IPS-NIHi7 (cell line): Measurements from ENCODE around the gene IRS2.
"Not testable (repeated sequence)": the region's sequence is repeated elsewhere in the genome, so short reads cannot be mapped to it uniquely, and the experiment has no call there.

Source experiments
- DNase-seq: peaks from one replicate; pipeline ENCODE4 v3.0.0; 2012; ENCODE audit warnings: mixed read lengths; ENCODE audit errors: extremely low spot score

Gene IRS2

GRCh38 chr13:109755997-109756396, 30.4 kb downstream of the IRS2 start:
- DNase-seq: no peak

DNA sequence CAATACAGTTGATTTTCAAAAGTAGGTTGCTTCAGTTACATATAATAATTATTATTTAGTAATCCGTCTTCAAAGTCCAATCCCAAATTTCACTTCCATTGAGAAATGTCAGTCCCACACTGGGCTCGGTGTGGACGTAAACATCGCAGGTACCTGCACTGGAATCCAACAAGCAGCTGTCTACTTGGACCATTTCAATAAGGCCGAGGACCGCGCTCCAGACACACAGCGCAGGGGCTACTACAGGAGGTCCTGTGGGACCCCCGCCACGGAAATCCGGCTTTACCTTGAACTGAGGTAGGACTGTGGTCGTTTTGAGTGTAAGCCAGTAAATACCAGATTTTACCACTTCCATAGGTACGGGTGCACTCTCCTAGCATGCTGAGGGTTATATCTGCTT, 30.8 kb downstream of the IRS2 start:
- DNase-seq: no peak

- DNase-seq: no peak
These were observed 34.9 kb downstream of the IRS2 start for GRCh38 chr13:109751477-109751876.

GRCh38 chr13:109750221-109750775, 36.1 kb downstream of the IRS2 start:
- no peak for DNase-seq

DNA sequence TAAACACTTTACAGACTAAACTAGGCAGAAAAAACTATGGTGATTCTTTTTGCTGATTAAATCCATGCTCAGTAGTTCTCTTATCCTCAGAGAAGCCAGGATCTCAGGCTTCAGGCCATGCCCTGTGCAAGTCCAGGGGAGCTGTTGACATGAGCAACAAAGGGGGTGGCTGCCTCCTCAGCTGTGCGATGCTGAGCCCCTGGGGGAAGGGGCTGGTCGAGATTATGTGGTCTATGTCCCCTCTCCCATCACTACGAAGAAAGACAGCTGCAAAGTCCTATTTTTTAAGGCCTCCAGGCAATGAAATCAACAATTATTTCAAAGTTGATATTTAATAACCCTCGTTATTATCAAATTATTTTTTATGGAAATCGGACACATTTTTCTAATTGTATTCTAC, 37.0 kb downstream of the IRS2 start:
- DNase-seq: no peak

GRCh38 chr13:109748677-109749076, 37.7 kb downstream of the IRS2 start:
- DNase-seq: no peak

- no peak for DNase-seq
These were observed 38.9 kb downstream of the IRS2 start for GRCh38 chr13:109747524-109747923.

- no peak for DNase-seq
These were observed 40.0 kb downstream of the IRS2 start for GRCh38 chr13:109746364-109746763.

DNA sequence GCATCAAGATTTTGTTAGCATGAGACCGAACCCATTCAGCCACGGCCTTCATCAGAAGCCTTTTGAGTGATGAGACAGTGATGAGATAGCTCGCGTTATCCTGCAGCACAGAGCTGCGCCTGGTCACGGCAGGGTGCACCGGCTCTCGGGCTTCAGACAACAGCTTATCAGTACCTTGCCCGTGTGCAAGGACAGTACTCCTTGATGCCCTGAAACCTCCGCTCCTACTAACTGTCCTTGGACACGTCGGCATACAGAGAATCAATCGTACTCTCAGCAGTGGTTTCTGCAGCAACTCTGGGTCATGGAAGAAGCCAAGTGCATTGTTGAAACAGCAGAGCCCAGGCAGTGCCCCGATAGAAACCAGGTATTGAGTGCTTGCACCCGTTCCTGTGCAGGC, 40.7 kb downstream of the IRS2 start:
- DNase-seq: no peak

DNA sequence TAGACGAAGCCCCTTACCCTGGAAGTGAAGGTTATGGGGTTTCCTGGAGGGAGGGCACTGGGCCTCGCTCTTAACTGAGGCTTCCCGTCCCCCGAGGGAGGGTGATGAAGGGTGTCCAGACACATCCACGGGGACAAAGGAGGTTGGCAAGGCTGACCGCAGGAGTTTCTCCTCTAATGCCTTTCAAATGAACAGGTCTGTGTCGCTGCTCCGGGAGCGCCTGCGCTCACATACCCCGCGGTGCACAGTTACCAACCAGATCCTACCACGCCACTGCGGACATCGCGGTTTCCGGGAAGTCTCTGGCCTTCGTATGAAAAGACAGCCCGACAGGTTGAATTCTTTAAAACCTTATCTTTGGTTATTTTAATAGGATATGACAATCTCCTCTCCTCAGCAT, 41.3 kb downstream of the IRS2 start:
- DNase-seq: no peak

DNA sequence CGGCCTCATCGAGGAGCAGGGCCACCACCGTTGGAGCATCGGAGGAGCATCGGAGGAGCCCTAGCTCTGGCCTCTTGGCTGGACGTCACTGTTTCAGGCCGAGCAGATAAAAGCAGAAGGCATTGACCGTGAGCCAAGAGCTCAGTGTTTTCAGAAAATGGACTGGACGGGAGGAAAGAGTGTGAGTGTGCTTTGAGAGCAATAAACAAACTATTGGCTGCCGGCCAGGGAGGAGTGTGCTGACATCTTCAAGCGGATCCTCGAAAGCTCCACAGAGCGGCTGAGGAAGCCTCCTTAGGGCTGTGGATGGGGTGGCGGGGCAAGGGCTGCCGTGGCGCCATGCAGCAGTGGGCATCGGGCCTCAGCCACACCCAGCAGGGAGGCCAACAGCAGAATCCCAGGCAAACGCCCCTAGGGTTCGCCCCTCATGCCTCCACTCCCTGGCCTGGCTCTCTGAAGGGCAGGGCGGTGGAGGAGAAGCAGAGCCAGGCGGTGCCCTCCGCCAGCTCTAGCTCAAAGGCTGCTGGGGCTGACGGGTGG, 41.8 kb downstream of the IRS2 start:
- DNase-seq: no peak

DNA sequence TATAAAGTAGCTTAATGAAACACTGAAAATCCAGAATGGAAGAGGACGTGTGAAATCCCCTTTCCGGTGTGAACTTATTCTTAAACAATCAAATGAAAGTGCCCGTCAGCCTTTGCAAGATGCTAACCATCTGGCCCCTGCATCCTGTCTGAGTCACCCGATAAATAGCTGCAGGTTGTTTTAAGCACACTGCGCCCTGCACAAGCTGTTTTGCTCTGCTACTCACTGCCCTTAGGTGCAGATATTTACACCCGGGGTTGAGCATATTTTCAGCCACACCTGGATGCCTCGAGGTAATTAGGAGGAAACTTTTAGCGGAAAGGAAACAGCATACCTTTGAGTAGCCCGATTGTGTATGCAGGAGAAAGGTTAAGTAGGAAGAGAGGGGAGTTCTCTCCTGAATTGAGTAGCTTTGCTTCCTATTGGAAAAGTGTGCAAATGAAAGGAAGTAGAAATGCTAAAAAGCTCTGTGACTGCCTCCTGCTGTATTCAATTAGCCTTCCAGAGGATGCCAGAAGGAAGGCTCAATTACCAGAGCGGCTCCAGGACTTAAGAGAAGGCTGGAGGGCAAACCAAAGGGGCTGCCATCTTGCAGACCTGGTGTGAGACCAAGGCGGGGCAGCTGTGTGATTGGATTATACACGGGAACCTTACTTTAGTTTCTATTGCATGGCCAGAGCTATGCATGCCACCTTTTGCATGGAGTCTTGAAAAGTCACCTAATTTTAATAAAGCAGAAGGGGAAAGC, 42.5 kb downstream of the IRS2 start:
- no peak for DNase-seq

DNA sequence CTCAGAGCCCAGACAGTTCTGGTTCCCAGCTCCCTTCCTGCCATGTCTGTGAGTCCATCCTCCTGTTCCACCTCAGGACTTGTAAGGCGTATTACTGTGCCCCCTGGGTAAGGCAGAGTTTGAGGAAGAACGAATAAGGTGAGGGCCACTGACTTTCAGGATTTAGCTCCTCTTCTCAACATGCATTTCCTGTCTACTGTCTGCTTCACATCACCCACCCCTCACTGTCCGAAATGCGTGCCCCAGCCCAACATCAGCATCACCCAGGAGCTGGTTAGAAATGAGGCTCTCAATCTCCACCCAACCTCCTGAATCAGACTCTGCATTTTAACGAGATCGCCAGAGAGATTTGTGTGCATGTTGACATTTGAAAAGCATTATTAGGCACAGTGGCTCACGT, 44.4 kb downstream of the IRS2 start:
- no peak for DNase-seq

DNA sequence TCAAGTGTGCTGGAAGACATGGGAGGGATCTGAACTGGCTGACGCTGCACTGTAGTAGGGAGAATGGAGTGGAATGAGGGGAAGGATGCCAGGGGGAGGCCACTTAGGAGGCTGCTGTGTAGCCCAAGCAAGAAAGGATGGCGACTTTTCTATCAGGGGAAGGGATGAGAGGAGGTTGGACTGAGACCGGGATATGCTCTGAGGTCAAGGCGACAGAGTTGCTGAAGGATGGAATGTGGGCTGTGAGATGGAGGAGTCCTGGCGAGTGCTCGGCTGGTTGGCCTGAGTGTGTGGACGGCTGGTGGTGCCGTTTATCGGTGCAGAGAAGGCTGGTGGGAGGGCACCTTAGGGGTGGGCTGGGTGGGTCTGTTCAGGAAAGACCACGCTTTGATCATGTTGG, 45.7 kb downstream of the IRS2 start:
- no peak for DNase-seq

DNA sequence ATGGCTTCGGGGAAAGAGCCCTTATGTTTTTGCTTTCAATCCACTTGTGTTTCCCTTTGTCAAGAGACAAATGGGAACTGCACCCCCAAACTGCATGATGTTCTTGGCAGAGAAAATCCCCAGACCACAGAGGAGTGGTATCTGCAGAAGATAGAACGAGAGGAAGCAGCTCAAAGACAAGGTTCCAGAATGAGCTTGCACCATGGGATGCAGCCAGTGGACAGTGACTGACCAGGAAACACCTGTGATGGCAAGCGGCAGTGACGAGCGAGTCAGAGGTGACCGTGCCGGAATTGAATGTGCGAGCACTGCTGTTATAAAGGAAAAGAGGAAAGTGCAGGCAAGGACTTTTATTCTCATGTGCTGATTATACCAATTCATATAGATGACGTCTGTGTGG, 46.3 kb downstream of the IRS2 start:
- no peak for DNase-seq

DNA sequence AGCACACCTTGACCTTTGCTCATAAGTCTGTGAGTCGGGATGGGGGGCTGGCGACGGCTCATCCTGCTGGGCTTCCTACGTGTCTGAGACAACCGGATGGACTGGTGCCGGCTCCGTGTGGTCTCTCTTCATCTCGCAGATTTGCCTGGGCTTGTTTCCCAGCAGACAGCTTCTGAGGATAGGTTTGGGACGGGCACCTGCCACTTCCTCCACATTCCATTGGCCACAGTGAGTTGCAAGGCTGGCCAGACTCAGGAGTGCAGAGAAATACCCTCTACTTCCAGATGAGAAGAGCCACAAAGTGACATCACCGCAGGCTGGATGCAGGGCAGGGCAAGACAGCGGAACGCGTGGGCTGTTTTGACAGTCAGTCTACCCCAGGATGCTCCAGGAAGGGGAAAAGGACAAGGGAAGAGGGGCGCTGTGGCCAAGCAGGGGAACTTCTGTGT, 48.1 kb downstream of the IRS2 start:
- DNase-seq: no peak

DNA sequence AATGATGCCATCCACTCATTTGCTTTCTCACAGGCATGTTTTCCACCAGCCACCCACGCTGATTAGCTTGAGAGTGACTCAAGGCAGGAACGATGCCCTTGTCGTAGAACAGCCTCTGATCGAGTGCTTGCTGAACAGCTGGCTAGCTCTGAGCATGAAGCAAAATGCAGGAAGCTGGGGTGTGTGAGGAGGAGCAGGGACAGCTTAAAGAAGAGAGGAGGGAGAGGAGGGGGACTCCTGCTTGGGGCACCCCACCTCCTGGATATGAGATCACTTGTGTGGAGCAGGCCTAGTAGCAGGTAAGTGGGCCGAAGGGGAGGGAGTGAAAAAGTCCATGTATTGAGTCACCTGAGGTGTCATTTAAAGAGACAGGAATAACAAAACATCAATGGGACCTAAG, 48.8 kb downstream of the IRS2 start:
- DNase-seq: no peak

GRCh38 chr13:109737046-109737573, 49.3 kb downstream of the IRS2 start:
- DNase-seq: no peak

DNA sequence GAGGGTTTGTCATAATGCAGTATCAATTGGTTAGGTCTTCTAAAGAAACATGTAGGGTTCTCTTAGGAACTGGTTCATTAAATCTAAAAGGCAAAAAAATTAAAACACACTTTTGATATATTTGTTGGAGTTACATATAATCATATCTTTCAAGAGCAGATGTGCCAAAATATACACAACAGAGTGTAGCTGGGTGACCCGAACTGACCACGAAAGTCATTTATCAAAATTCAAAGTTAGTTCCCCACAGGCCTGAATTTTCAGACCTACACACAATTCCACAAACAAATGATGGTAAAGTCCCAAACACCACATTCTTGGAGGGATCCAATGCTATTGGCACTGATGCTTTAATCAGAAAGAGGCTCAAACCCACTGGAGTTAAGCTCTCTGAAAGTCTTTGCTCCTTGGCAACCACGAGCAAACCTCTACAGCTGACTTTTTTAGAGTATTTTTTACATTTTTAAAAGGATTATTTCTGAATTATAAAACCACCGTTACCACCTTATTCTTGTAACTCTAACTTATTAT, 50.9 kb downstream of the IRS2 start:
- DNase-seq: no peak

DNA sequence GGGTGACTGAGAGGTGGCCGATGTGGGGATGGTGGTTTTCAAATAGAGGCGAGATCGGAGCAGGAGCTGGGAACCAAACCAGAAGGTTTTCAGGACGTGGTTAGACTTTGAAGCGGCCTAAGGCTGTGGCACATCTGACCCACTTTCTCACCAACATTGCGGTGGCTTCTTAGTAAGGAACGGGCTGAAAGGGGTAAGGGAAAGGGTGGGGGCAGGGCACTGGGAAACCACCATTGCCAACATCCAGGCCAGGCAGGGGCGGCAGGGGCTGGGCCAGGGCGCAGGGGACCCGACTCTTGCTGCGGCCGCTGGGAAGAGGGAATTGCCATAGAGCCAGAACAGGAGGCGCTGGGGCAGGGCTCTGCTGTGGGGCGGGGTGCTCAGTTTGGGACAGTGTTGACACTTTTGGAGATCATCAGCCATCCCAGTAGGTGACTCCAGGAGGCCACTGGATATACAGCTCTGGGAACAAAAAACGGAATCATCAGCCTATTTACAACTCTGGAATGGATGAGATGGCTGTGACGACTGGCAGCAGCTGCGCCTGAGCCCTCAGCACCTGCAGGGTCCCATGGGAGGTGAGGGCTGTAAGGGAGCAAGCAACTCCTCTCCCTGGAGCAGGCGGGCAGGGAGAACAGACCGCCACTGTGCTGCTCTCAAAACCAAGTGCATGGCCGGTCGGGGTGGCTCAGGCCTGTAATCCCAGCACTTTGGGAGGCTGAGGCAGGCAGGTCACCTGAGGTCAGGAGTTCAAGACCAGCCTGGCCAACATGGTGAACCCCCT, 52.2 kb downstream of the IRS2 start:
- DNase-seq: no peak

- DNase-seq: no peak
These were observed 52.8 kb downstream of the IRS2 start for GRCh38 chr13:109733550-109733949.

DNA sequence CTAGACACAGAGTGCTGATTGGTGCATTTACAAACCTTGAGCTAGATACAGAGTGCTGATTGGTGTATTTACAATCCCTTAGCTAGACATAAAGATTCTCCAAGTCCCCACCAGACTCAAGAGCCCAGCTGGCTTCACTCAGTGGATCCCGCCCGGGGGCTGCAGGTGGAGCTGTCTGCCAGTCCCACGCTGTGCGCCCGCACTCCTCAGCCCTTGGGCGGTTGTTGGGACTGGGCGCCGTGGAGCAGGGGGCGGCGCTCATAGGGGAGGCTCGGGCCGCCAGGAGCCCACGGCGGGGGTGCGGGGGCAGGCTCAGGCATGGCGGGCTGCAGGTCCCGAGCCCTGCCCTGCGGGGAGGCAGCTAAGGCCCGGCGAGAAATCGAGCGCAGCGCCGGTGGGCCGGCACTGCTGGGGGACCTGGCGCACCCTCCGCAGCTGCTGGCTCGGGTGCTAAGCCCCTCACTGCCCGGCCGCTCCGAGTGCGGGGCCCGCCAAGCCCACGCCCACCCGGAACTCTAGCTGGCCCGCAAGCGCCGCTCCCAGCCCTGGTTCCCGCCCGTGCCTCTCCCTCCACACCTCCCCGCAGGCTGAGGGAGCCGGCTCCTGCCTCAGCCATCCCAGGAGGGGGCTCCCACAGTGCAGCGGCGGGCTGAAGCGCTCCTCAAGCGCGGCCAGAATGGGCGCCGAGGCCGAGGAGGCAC, 53.8 kb downstream of the IRS2 start:
- DNase-seq: not testable (repeated sequence)
